Right cardiac atrium (tissue), 5 donors: ENCODE data around the gene ACTN1. TPM values are rescaled to one million over a fixed set of nuclear protein-coding genes. Genes with fewer than 3 reads are reported as not detected.

Experiments used
- polyA plus RNA-seq: library from polyadenylated mRNA; stranded (reverse); fragments of 200-250 nt; gene quantifications from one replicate; pipeline ENCODE4 v1.2.3, GENCODE V29; 2013
- total RNA-seq, 4 donors: library from RNA; stranded (reverse); fragmentation: NEBNext Ultra II Directional; extraction: Animal tissue kit (Norgen Biotek cat#: 25700); gene quantifications; one replicate each; pipeline ENCODE4 v1.2.1, GENCODE V29; 2021
- donor health status: healthy with polysubstance abuse.
- donor health status: DM: no; HTN: yes; CAD: no.
- donor health status: DM: no; HTN: no; CAD: no.
- donor health status: DM: no; HTN: yes; CAD: no; lungs with severe emphysema.
- donor health status: DM: yes; HTN: yes; CAD: no.

Gene ACTN1
- total and polyA plus RNA-seq, 5 donors = 80.5 to 305 (median 155) TPM

Other genes with a start within 250 kb of the ACTN1 start
- gene ZFP36L1, start 186.2 kb downstream of the ACTN1 start, total RNA-seq = 100 to 1,000 TPM in 3 of 4 donors, 10 to 100 TPM in 1; 97.4 to 132 (median 117) TPM
- gene ZFP36L1, start 186.2 kb downstream of the ACTN1 start, polyA plus RNA-seq = 45.2 TPM
- 10 to 100 TPM; 46.6 to 53.6 (median 48.0) TPM for gene DCAF5, start 173.8 kb upstream of the ACTN1 start, total RNA-seq
- 22.5 TPM for gene DCAF5, start 173.8 kb upstream of the ACTN1 start, polyA plus RNA-seq
- 10 to 100 TPM; 18.0 to 22.1 (median 19.2) TPM for gene EXD2, start 212.2 kb upstream of the ACTN1 start, total RNA-seq
- gene EXD2, start 212.2 kb upstream of the ACTN1 start, polyA plus RNA-seq = 12.0 TPM